Mammary epithelial cell (primary cell): Measurements from ENCODE around the gene YARS1.

Source experiments
- CTCF ChIP-seq, 2 donors: IDR thresholded peaks in 1 of 2; conservative IDR thresholded peaks in 1 of 2; 2 replicates each; pipeline ENCODE4 v1.5.1; 2011 to 2012; ENCODE audit warnings: inconsistent platforms in 2 of 2, low read length in 2 of 2, mild to moderate bottlenecking in 2 of 2, control low read depth in 1 of 2, low read depth in 1 of 2; ENCODE audit not compliant: insufficient read depth in 1 of 2; ENCODE audit errors: extremely low read depth in 1 of 2
- EZH2 ChIP-seq: IDR thresholded peaks from 2 replicates; pipeline ENCODE4 v1.6.1; 2012; ENCODE audit warnings: low read length, inconsistent platforms, borderline replicate concordance

GRCh38 chr1:32775640-32776337, 41.4 kb downstream of the YARS1 start:
- TF ChIP-seq CTCF (conservative IDR thresholded peaks at IDR 0.05 in 1 of 2, IDR thresholded peaks at IDR 0.05 in 1 of 2; ENCODE audit: extremely low read depth in 1 of 2, insufficient read depth in 1 of 2, low read depth in 1 of 2, low read length in 2 of 2): no peak
- TF ChIP-seq EZH2: no peak
